MM.1S (cell line): Measurements from ENCODE around the gene MYH14.

ENCODE experiments used
- EZH2 ChIP-seq: fragments of 300-600 bp; sonication (generic); optimal IDR thresholded peaks from 2 replicates; pipeline ENCODE3; 2017; ENCODE audit warnings: low read depth, mild to moderate bottlenecking, antibody characterized with exemption, low read length, mixed read lengths
- TF ChIP-seq, protein P1 (sequence below): fragments of 300-600 bp; sonication (generic); IDR thresholded peaks from 2 replicates; pipeline ENCODE4 v1.5.1; 2016; ENCODE audit warnings: antibody characterized with exemption, low read length, mixed read lengths

DNA sequence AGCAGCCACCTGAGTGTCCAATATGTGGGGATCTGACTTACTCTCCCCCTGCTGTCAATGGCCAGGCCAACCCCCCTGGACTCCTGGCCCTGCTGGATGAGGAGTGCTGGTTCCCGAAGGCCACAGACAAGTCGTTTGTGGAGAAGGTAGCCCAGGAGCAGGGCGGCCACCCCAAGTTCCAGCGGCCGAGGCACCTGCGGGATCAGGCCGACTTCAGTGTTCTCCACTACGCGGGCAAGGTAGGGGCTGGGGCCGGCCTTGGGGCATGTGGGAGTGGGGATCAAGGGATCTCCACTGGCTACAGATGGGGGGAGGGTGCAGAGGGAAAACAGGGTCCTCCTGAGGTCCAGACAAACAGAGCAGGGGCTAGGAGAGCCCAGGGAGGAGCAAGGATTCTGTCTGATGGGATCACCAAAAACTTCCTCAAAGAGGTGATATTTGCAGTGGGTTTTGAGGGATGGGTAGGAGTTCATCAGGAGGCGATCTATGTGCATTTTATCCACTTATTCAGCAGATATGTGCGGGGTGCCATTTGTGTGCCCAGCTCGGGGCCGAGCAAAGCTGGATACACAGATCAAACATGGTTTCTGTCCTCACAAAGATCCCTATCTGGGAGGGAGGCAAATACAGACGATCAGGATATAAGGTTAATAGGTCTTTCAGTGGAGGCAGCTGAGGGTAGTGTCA is 47.2 kb downstream of the MYH14 start:
- TF ChIP-seq EZH2 = no peak
- TF ChIP-seq, protein P1, sequence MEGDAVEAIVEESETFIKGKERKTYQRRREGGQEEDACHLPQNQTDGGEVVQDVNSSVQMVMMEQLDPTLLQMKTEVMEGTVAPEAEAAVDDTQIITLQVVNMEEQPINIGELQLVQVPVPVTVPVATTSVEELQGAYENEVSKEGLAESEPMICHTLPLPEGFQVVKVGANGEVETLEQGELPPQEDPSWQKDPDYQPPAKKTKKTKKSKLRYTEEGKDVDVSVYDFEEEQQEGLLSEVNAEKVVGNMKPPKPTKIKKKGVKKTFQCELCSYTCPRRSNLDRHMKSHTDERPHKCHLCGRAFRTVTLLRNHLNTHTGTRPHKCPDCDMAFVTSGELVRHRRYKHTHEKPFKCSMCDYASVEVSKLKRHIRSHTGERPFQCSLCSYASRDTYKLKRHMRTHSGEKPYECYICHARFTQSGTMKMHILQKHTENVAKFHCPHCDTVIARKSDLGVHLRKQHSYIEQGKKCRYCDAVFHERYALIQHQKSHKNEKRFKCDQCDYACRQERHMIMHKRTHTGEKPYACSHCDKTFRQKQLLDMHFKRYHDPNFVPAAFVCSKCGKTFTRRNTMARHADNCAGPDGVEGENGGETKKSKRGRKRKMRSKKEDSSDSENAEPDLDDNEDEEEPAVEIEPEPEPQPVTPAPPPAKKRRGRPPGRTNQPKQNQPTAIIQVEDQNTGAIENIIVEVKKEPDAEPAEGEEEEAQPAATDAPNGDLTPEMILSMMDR = no peak
